Neural progenitor cell (in vitro differentiated cells): ENCODE results near the gene PLG.

Source experiments
- EZH2 ChIP-seq: fragments of 200-600 bp; sonication (generic); IDR thresholded peaks from 2 replicates; pipeline ENCODE4 v1.6.1; 2017; ENCODE audit warnings: antibody characterized with exemption, mild to moderate bottlenecking, moderate library complexity
- EZH2phosphoT487 ChIP-seq: fragments of 200-600 bp; sonication (generic); IDR thresholded peaks from 2 replicates; pipeline ENCODE4 v1.6.1; 2017; ENCODE audit warnings: antibody characterized with exemption
- TF ChIP-seq, protein P1 (sequence below): fragments of 200-600 bp; sonication (generic); IDR thresholded peaks from 2 replicates; pipeline ENCODE4 v1.5.1; 2017; ENCODE audit warnings: antibody characterized with exemption, mild to moderate bottlenecking

DNA sequence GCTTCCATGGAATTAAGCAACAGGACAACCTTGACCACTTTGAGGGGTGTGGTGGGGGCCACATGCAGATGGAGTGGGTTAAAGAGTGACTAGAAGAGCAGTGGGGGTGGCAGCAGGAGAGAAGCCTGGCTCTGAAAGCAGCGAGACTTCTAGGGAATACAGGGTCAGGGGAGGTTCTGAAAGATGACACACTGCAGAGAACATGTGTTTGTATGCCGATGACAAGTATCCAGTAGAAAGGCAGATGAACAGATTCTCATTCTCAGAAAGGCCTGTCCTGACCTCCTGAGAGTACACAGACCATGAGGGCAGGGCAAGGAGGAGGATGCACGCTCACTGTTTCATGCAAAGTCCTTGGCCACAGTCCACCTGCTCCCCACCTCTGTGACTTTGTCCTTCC lies 40.8 kb upstream of the PLG start:
- TF ChIP-seq EZH2phosphoT487 (no peak), EZH2 (no peak)
- TF ChIP-seq, protein P1, sequence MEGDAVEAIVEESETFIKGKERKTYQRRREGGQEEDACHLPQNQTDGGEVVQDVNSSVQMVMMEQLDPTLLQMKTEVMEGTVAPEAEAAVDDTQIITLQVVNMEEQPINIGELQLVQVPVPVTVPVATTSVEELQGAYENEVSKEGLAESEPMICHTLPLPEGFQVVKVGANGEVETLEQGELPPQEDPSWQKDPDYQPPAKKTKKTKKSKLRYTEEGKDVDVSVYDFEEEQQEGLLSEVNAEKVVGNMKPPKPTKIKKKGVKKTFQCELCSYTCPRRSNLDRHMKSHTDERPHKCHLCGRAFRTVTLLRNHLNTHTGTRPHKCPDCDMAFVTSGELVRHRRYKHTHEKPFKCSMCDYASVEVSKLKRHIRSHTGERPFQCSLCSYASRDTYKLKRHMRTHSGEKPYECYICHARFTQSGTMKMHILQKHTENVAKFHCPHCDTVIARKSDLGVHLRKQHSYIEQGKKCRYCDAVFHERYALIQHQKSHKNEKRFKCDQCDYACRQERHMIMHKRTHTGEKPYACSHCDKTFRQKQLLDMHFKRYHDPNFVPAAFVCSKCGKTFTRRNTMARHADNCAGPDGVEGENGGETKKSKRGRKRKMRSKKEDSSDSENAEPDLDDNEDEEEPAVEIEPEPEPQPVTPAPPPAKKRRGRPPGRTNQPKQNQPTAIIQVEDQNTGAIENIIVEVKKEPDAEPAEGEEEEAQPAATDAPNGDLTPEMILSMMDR: no peak
